Fibroblast of lung (primary cell): Measurements from ENCODE around the gene TSC22D1. TPM values are rescaled to one million over a fixed set of nuclear protein-coding genes. Genes with fewer than 3 reads are reported as not detected.
A peak's percentile ranks its signal among the peaks of the same experiment; 100 is the strongest.

ENCODE experiments used
- DNase-seq, 2 donors: peaks; one replicate each; pipeline versions ENCODE4 v3.0.0 to v3.0.0-alpha.2; 2010; ENCODE audit warnings: low read depth in 2 of 2
- H2AFZ ChIP-seq: 2 replicates; pipeline ENCODE4 v1.5.1; 2012; ENCODE audit warnings: low read length, control low read depth, inconsistent platforms
- H3K27ac ChIP-seq: 2 replicates; pipeline ENCODE4 v1.5.1; 2011; ENCODE audit warnings: low read length, control low read depth; ENCODE audit not compliant: insufficient read depth
- H3K27me3 ChIP-seq: 2 replicates; pipeline ENCODE4 v1.5.1; 2011; ENCODE audit warnings: mild to moderate bottlenecking, low read length; ENCODE audit not compliant: control insufficient read depth, insufficient read depth
- H3K36me3 ChIP-seq: 2 replicates; pipeline ENCODE4 v1.5.1; 2011; ENCODE audit warnings: low read length; ENCODE audit not compliant: control insufficient read depth, insufficient read depth
- H3K4me1 ChIP-seq: 2 replicates; pipeline ENCODE4 v1.5.1; 2011; ENCODE audit warnings: low read length; ENCODE audit not compliant: control insufficient read depth, insufficient read depth; ENCODE audit errors: extremely low read depth
- H3K4me2 ChIP-seq: 2 replicates; pipeline ENCODE4 v1.5.1; 2011; ENCODE audit warnings: low read length, control low read depth; ENCODE audit not compliant: insufficient read depth; ENCODE audit errors: extremely low read depth
- H3K4me3 ChIP-seq, 4 experiments: fragments of 200-600 bp in 1 of 4; sonication (generic) in 1 of 4; replicated peaks in 1 of 4; 2 replicates each; pipeline ENCODE4 v1.5.1; 2011 to 2016; ENCODE audit warnings: low read length in 4 of 4, low read depth in 3 of 4, mild to moderate bottlenecking in 3 of 4, control low read depth in 2 of 4, inconsistent platforms in 1 of 4, mixed read lengths in 1 of 4; ENCODE audit not compliant: insufficient read depth in 1 of 4; ENCODE audit errors: control extremely low read depth in 1 of 4
- H3K79me2 ChIP-seq: 2 replicates; pipeline ENCODE4 v1.5.1; 2012; ENCODE audit warnings: mild to moderate bottlenecking, low read length, inconsistent platforms; ENCODE audit not compliant: control insufficient read depth, insufficient read depth
- H3K9ac ChIP-seq: 2 replicates; pipeline ENCODE4 v1.5.1; 2011; ENCODE audit warnings: mild to moderate bottlenecking, low read length, control low read depth; ENCODE audit not compliant: insufficient read depth
- H3K9me3 ChIP-seq: 2 replicates; pipeline ENCODE4 v1.5.1; 2012; ENCODE audit warnings: low read depth, low read length; ENCODE audit not compliant: control insufficient read depth, insufficient read depth
- H4K20me1 ChIP-seq: 2 replicates; pipeline ENCODE4 v1.5.1; 2011; ENCODE audit warnings: low read length; ENCODE audit not compliant: control insufficient read depth, insufficient read depth; ENCODE audit errors: extremely low read depth
- CTCF ChIP-seq, 2 donors: IDR thresholded peaks in 1 of 2; conservative IDR thresholded peaks in 1 of 2; 1 replicate in 1 of 2; 2 replicates in 1 of 2; pipeline ENCODE4 v1.5.1; 2011 to 2012; ENCODE audit warnings: low read length in 2 of 2, control low read depth in 1 of 2, inconsistent platforms in 1 of 2, low read depth in 1 of 2, mild to moderate bottlenecking in 1 of 2
- EZH2 ChIP-seq: IDR thresholded peaks from 2 replicates; pipeline ENCODE4 v1.5.1; 2012; ENCODE audit warnings: low read length, control low read depth, mild to moderate bottlenecking; ENCODE audit errors: missing control alignments
- polyA plus RNA-seq, 2 donors: library from polyadenylated mRNA; depleted of rRNA in 1 of 2; stranded (reverse) in 1 of 2; unstranded in 1 of 2; fragments of >200 nt; gene quantifications; 2 replicates each; pipeline ENCODE4 v1.2.1, GENCODE V29; 2011 to 2012; ENCODE audit warnings: missing spikeins in 1 of 2
- total RNA-seq: library from RNA; depleted of rRNA; stranded (reverse); fragments of >200 nt; gene quantifications from 2 replicates; pipeline ENCODE4 v1.2.1, GENCODE V29; 2014

Gene TSC22D1
- total and polyA plus RNA-seq, 2 donors (not counting 1 experiment from before 2014, with no cell fraction given): 80.4 to 97.6 TPM

- Histone ChIP-seq H3K27ac (no peak overlapping the region), H3K79me2 (no peaks in the 10 kb centered on the region), H3K9ac (no peak overlapping the region), H3K9me3 (no peaks in the 10 kb centered on the region), H3K36me3 (no peaks in the 10 kb centered on the region), H4K20me1 (no peaks in the 10 kb centered on the region), H3K4me3 (no peak overlapping the region), H3K4me2 (no peak overlapping the region), H3K27me3 (no peaks in the 10 kb centered on the region), H2AFZ (no peak overlapping the region), H3K4me1 (no peaks in the 10 kb centered on the region)
- TF ChIP-seq EZH2: no peak
- no peak for TF ChIP-seq CTCF (conservative IDR thresholded peaks at IDR 0.05 in 1 of 2, IDR thresholded peaks at IDR 0.05 in 1 of 2; ENCODE audit: low read depth in 1 of 2, low read length in 2 of 2)
- no peak for DNase-seq
Observed at GRCh38 chr13:44592216-44592847, 16.2 kb upstream of the TSC22D1 start.

GRCh38 chr13:44591316-44591715 is 15.2 kb upstream of the TSC22D1 start:
- no peaks in the 10 kb centered on the region for H3K9me3 ChIP-seq
- H3K4me1 ChIP-seq: no peaks in the 10 kb centered on the region
- no peaks in the 10 kb centered on the region for H4K20me1 ChIP-seq
- no peaks in the 10 kb centered on the region for H3K27me3 ChIP-seq
- H2AFZ ChIP-seq: no peak overlapping the region
- no peaks in the 10 kb centered on the region for H3K79me2 ChIP-seq
- no peak overlapping the region for H3K4me3 ChIP-seq
- no peak for DNase-seq
- H3K27ac ChIP-seq: no peak overlapping the region
- no peak overlapping the region for H3K4me2 ChIP-seq
- no peak overlapping the region for H3K9ac ChIP-seq
- TF ChIP-seq CTCF (conservative IDR thresholded peaks at IDR 0.05 in 1 of 2, IDR thresholded peaks at IDR 0.05 in 1 of 2; ENCODE audit: low read depth in 1 of 2, low read length in 2 of 2) (no peak), EZH2 (no peak)
- no peaks in the 10 kb centered on the region for H3K36me3 ChIP-seq

- H3K79me2 ChIP-seq: no peaks in the 10 kb centered on the region
- no peak overlapping the region for H3K9ac ChIP-seq
- no peak overlapping the region for H3K27ac ChIP-seq
- no peaks in the 10 kb centered on the region for H3K36me3 ChIP-seq
- H2AFZ ChIP-seq: no peak overlapping the region
- no peaks in the 10 kb centered on the region for H4K20me1 ChIP-seq
- no peaks in the 10 kb centered on the region for H3K9me3 ChIP-seq
- H3K4me2 ChIP-seq: no peak overlapping the region
- no peak overlapping the region for H3K4me3 ChIP-seq
- no peaks in the 10 kb centered on the region for H3K27me3 ChIP-seq
- DNase-seq: peak in 1 of 2 donors; percentile 56
- H3K4me1 ChIP-seq: no peaks in the 10 kb centered on the region
- TF ChIP-seq CTCF (conservative IDR thresholded peaks at IDR 0.05 in 1 of 2, IDR thresholded peaks at IDR 0.05 in 1 of 2; ENCODE audit: low read depth in 1 of 2, low read length in 2 of 2) (no peak), EZH2 (no peak)
Observed at GRCh38 chr13:44583137-44583536, 7.0 kb upstream of the TSC22D1 start.
